HCT116 (cell line): Measurements from ENCODE around the gene PRORP. TPM values are rescaled to one million over a fixed set of nuclear protein-coding genes. Genes with fewer than 3 reads are reported as not detected.

ENCODE experiments used
- total RNA-seq: library from RNA; stranded (reverse); gene quantifications from one replicate; pipeline ENCODE4 v1.2.1, GENCODE V29; 2021; ENCODE audit not compliant: unreplicated experiment

Gene PRORP
- total RNA-seq, 1 experiment from 2014 or later, result 28.0 TPM

Other genes with a start within 250 kb of the PRORP start
- 24.2 TPM for gene BAZ1A, start 247.2 kb upstream of the PRORP start, total RNA-seq
- gene SRP54, start 139.6 kb upstream of the PRORP start, total RNA-seq, result 53.0 TPM
- gene FAM177A1, start 76.3 kb upstream of the PRORP start, total RNA-seq, result 46.2 TPM
- gene PPP2R3C, start 562 bp upstream of the PRORP start, total RNA-seq, result 14.1 TPM
- 194 TPM for gene PSMA6, start 169.8 kb downstream of the PRORP start, total RNA-seq